HG03196 (cell line): ENCODE data around the gene TPH2.

Experiments
- ATAC-seq: cut with Tn5 transposase; IDR thresholded peaks from one replicate; pipeline ENCODE4 v1.9.1; 2021; ENCODE audit not compliant: unreplicated experiment

Gene TPH2

GRCh38 chr12:71938728-71939385 lies at the start of gene TPH2:
TPH2 (plus strand) TSS chr12:71938845; CDS start chr12:71938987, 142 bp downstream.
- ATAC-seq: peak; percentile 68

DNA sequence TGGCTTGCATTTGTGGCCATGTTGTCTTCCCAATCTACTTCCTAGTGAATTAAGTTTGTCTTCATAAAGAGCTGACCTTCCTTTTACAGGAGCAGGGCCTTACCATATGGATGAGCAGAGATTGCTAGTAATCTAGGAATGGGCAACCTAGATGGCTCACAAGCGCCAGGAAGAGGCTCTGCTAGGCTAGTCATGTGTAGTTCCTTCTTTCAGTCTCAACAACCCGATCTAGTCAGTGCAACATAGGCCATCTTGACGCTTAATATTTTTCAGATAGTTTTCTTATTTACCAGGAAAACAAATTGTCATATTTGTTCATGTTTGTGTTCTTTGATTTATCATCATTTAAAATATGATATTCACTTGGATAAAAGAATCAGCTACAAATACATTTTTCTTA lies 48.2 kb upstream of the TPH2 start:
- no peak for ATAC-seq

DNA sequence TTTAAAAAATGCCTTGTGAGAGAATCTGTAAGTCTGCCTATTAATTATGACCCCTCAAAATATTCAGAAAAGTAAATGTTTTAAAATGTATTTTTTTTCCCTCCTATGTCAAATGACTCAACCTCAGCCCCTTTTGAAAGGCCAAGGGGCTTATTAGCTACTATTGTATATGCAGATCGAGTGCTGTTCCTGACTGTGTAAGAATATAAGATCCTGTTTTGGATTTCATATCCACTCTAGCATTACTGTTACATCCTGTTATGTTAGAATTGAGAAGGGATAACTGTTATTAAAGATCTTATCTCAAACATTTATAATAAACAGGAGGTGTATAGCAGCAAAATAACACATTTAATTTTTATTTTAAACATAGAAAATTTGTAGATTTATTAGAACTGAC lies 46.6 kb upstream of the TPH2 start:
- ATAC-seq: no peak

DNA sequence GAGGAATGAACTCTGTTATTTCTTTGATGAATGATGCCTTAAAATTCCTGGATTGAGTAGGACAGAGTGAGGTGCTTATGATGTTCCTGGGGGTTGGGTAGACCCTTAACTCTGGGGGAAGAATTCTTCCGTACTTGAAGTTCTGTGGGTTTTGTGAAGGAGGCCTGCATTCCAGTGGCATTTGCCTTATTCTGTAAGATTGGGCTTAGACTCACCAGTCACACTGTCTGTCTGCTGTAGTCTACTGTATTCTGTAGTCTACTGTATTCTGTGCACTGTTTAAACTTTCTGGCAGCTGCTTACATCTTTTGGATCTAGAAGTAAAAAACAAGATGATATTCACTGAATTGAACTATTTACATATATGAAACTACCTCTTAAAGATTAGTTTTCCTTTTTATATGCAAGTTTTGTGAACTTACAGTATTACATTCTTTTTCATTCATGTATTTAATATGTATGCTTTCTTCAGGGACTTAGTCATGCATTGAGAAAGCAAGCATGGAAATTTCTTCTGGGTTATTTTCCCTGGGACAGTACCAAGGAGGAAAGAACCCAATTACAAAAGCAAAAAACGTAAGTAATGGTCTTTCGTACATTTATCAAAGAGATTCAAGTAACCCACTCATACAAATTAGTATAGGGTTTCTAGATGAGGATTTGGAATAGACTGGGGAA lies 42.3 kb upstream of the TPH2 start:
- ATAC-seq: no peak

DNA sequence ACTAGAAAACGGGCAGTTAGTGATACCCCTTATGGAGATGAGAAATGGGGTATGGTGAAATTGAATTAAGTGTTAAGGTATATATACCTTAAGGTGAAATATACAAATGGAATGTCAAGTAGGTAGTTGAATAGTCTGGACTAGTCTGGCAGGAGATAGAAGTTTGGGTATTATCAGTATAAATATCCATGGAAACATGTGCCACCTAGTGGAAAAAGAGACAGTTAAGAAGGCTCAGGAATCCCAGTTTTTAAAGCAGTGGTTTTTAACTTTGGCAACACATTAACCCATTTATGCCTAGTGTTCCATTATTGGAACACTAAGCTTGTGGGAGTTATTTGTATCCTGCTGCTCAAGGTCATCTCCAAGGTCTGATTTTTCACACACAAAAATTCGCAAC lies 38.6 kb upstream of the TPH2 start:
- ATAC-seq: no peak

DNA sequence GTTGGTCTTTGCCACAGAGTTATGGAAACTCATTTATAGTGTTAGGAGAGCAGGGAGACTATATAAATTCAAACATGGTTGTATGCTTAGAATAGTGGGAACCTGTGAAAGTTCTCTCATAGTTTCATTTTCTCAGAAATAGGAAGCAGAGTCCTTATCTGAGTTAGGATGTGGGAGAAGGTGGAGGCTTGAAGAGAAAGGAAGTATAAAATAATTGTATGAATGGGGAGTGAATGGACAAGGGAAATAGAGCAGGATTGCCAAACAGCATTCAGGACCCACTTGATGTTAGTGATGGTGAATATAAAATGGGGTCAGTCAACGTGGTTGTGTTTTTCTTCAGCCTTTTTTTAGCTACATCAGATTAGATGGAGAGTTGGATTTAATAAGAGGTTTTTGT lies 34.0 kb upstream of the TPH2 start:
- ATAC-seq: no peak

GRCh38 chr12:71935594-71935993 lies 3.1 kb upstream of the TPH2 start:
- ATAC-seq: peak; percentile 75

- ATAC-seq: no peak
Observed at GRCh38 chr12:71940068-71940467, 1.4 kb downstream of the TPH2 start.

DNA sequence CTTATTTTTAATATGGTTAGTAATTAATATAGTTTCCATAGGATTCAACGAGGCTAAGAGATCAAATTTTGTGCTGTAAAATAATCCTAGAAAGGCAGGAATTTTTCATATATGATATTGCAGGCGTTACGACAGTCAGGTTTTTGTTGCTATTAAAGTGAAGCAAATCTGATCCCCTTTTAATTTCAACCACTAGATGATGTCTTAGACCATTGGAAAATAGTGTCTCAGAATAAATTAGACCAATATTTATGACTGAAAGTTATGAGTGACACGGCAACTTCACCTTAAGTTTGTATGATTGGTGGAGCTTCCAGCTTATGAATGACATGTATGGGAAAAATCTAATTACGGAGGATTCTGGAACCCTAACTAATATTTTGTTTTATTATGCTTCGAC lies 2.5 kb downstream of the TPH2 start:
- no peak for ATAC-seq

- ATAC-seq: no peak
Observed at GRCh38 chr12:71942259-71942658, 3.6 kb downstream of the TPH2 start.

GRCh38 chr12:71942703-71943102 lies 4.1 kb downstream of the TPH2 start:
- no peak for ATAC-seq

DNA sequence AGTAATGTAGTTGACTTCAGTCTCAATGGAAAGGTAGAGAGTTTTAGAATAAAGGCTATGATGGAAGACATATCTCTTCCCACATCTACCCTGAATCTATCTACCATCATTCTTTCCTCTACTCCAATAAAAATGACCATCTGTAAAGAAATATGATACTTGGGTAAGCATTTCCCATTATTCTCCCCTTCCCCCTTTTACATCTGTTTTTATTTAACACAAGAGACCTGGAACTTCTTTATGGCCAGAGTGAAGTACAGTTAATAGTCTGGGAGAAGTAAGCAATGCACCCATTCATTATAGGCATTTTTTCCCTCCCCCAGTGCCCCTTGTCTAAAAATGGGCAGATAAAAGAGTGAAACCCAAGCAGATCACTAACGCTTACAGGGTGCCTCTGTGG lies 6.5 kb downstream of the TPH2 start:
- no peak for ATAC-seq

DNA sequence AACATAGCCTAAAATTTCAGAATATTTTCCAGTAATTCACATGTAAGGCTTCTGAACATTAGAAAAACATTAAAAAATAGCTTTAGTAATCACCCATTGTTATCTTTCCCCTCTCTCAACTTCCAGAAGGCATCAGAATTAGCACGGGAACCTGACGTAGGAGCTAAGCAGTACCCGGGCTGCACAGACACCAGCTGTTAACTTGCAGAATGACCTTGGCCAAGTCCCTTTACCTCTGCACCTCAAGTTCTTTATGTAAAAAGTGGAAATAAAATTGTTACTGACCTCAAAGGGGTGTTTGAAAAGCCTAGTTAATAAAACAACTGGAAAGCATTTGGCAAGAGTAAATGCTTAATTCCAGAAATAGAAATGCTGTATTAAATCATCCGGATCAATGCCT lies 7.2 kb downstream of the TPH2 start:
- no peak for ATAC-seq

- ATAC-seq: no peak
Observed at GRCh38 chr12:71947645-71948105, 9.0 kb downstream of the TPH2 start.

DNA sequence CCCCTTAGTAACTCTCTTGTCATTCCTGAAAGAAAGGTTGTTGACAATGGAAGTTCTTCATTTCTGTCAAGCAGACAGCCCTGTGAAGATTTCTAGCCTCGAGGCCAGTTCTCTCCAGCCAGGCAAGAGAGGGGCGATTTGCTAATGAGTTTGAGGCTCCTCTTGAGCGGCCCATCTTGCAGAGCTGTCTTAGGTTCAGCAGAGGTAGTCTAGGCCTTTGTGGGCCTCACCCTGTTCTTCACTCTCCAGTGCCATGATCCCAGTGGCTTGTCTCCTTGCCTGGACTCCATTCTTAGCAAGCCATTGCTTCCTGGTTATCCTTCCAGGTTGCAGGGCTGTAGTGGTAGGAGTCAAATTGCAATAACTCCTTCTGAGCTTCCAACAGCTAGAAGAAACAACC lies 9.7 kb downstream of the TPH2 start:
- ATAC-seq: no peak

DNA sequence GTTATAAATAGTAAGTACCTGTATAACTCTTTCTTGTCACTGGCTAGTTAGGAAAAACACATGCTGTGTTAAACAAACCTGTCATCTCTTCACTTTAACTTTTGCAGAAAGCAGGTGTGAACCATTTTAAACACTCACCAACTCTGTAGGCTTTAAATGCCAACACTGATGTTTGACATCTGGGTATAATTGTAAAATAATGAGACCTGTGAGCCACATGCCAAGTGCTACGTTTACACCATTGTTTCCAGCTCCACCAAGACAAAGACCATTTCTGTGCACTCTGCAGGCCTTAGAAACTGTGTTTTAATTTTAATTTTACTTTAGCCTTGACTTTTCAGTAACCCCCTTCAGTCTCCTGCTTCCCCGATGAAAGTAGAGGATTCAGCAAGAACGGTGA lies 11.0 kb downstream of the TPH2 start:
- ATAC-seq: no peak

DNA sequence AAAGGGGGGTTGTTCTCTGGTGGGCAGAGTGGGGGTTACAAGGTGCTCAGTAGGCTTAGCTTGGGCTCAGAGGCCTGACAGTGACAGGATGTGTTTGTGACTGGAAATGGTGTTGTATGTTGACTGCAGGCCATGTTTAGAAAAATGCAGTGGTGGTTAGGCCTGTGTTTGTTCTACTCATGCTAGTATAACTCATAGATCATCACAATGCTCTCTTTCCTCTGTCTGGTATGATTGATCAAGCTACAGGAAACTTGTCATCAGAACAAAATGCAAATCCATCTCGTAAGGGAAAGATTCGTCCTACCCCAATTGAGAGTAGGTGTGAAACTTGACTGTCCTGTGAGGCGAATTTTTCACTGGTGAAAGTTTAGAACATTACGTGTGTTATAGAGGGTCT lies 11.8 kb downstream of the TPH2 start:
- ATAC-seq: no peak

DNA sequence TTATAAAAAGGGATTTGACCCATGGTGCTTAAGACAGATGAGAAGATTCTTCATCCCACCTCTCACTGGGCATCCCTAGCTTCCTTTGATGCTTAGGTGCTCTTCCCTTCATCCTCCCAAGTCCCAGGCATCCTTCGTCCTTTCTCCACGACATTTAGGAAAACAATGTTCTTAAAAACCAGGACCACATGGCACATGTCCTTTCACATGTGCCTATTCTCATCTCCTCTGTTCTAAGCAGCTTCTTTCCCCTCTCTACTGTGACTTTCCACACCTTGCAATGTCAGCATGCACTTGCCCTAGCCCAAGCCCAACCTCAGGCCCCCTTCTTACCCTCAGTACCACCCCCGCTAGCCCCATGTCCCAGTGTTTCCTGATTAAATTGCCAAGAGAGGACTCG lies 12.2 kb downstream of the TPH2 start:
- no peak for ATAC-seq

DNA sequence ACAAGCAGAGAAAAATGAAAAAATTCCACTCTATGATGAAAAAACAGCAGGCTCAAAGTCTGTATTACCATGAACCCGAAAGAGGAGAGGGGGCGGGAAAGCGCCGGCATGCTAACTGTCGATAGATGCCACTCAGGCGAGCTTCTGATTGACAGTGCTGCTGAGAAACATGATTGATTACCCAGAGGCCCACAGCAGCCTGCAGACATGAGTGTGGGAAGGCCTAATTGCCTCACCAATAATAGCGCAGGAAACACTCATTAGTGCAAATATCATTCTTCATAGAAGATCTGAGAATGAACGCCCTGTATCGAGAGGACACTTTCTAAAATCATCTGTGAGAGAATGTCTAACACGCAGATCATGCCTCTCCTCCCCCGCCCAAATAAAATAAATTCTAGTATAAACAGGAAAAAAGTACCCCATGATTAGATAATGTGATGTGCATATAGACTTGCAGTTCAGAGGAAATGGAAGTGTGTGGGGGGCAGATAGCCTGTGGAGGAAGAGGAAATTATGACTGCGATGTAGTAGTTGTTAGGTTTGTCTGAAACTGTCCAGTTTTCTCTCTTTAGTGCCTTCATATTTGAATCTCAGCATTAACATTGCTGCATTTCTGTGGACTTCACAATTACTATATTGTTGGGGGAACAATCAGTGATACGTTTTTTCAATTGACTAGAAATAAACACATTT lies 15.6 kb downstream of the TPH2 start:
- ATAC-seq: no peak

DNA sequence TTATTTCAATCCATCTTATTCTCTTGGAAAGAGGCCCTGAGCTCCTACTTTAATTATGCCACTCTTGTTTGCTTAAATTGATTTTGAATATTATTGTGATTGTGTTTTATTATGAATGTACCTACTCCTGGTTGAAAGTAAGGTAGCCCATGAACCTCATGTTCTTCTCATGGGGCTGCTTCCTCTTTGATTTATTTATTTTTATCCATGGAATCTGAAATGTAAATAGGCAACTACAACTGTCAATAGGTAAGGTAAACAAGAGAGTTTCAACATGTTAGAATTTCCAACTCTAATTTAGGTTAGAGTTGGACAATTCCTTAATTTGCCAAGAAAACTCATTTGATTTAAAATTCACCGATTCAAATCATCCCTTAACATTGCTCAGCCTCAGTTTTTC lies 16.2 kb downstream of the TPH2 start:
- ATAC-seq: no peak

- no peak for ATAC-seq
Observed at GRCh38 chr12:71955970-71956369, 17.3 kb downstream of the TPH2 start.

DNA sequence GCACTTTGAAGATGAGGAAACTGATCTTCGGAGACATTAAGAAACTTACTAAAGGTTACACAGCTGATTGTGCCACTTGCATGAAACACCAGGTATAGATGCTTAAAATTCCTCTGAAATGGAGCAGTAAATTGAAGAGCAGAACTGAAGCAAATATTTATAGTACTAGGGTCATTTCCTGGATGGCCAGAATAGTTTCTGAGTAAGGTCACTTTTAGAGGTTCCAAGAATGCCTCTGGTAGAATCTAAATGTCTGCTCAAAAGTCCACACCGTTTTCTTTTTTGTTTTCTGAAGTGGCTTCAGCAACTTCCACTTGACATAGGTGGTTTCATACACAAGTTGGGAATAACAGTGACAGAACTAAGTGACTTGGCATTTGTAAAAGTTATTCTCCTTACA lies 19.4 kb downstream of the TPH2 start:
- no peak for ATAC-seq
